Cortex of kidney (tissue), 1 donor: ENCODE data around the gene TSC22D1.
"Not testable (repeated sequence)": the region's sequence is repeated elsewhere in the genome, so short reads cannot be mapped to it uniquely, and the experiment has no call there.

Source experiments
- DNase-seq: peaks from one replicate; lab custom pipeline; 2025; lab: John Stamatoyannopoulos, UW

TSC22D1 gene

GRCh38 chr13:44506251-44506650 lies 69.9 kb downstream of the TSC22D1 start:
- DNase-seq, result no peak

DNA sequence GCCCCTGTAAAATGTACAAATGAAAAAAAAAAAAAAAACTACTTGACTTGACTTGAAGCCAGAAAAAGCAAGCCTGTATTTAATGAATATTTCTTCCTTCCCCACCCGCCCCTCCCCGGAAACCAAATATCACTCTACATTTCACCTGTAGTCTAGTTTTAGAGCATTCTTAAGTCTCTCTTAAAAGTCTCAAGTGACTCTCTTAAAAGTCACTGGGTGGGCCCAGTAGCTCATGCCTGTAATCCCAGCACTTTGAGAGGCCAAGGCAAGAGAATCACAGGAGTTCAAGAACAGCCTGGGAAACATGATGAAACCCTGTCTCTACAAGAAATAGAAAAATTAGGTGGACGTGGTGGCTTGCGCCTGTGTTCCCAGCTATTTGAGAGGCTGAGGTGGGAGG lies 72.0 kb downstream of the TSC22D1 start:
- no peak for DNase-seq

DNA sequence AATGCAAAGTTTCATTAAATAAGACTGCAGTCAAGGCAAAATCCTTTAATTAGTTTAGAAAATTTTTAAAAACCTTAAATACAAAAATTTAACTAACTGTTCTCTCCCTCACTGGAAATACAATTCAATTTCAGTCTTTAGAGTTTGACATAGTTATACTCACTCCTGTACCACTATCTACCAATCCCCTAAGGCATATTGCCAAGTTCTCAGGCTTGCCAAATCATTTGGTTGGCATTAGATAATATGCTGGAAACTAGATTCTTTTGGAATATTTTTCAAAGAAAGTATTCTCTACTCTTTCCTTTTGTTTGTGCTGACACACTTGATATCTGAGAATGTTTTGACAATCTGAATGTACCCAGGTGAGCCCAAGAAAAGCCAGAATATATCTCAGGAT lies 77.2 kb downstream of the TSC22D1 start:
- no peak for DNase-seq

GRCh38 chr13:44498502-44498901 lies 77.6 kb downstream of the TSC22D1 start:
- no peak for DNase-seq

DNA sequence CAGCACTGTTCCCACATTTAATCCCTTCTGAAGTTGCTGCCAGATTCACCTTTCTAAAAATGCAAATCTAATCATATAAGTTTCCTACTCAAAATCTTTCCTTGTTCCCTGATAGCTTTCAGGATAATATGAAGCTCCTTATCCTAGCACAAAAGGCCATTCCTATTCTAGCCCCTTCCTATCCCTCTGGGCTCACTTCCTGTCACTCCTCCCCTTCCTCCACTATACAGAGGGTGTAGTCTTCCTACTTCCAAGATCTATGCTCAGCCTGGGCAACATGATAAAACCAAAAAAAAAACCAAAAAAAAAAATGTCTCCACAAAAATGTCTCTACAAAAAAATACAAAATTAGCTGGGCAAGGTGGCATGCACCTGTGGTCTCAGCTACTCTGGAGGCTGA lies 78.3 kb downstream of the TSC22D1 start:
- no peak for DNase-seq

- DNase-seq, result no peak
Measured at GRCh38 chr13:44493213-44493812, 82.8 kb downstream of the TSC22D1 start.

GRCh38 chr13:44489751-44490150 lies 86.4 kb downstream of the TSC22D1 start:
- no peak for DNase-seq

- no peak for DNase-seq
Measured at GRCh38 chr13:44487989-44488388, 88.1 kb downstream of the TSC22D1 start.

DNA sequence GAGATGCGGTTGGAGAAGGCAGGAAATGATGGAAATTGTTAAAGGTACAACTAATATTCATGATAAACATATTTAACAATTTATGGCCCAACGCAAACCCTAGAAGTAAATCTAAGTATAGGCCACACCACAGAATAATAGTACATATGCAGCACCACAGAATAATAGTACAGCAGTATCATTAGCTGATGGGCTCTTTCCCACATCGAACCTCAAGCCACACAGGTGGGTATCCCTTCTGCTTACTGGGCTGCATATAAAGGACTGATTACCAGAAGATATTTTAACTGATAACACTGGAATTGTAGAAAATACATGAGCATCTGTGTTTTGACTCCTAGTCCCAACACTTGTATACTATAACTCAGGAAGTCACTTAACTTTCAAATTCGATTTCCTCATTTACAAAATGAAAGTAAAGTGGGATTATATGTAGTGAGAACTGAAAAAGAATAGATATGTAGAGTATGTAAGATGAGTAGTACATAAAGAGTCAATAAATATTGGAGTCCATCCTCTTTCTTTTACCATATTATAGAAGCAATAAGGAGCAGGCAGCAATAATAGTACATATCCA lies 91.5 kb downstream of the TSC22D1 start:
- no peak for DNase-seq

DNA sequence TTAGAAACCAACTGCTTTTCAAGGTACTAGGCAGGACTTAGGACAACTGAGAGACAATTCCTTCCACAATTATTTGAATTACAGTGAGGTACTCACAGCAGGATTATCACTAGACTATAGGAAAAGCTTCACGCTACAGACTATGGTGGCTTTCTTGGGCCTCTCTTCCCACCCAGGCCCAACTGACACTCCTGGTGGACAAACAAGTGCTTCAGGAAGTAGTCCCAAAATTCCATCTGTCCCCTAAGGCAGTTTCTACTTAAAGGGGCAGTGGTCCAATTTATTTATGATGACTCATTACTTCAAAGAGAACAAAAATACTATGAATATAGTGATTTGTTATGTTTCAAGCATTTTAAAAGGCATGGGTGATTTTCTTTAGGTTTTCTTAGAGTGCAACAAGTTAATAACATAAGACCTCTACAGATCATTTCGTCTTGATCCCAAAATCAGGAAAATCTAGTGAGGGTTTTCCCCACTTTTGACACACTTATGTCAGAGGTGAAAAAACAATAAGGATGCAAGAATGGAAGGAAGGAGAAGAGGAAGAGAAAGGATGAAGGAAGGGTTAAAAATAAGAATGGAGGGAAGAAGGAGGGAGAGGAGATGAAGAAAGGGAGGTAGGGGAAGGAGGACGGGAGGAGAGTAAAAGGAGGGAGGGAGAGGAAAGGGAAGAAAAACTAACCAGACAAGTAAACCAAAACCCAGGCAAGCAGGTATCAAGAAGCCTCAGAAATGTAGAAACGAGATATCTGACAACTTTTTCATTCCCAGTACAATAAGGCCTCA lies 101.8 kb downstream of the TSC22D1 start:
- DNase-seq, result no peak

GRCh38 chr13:44471686-44472085 lies 104.4 kb downstream of the TSC22D1 start:
- DNase-seq, result no peak

DNA sequence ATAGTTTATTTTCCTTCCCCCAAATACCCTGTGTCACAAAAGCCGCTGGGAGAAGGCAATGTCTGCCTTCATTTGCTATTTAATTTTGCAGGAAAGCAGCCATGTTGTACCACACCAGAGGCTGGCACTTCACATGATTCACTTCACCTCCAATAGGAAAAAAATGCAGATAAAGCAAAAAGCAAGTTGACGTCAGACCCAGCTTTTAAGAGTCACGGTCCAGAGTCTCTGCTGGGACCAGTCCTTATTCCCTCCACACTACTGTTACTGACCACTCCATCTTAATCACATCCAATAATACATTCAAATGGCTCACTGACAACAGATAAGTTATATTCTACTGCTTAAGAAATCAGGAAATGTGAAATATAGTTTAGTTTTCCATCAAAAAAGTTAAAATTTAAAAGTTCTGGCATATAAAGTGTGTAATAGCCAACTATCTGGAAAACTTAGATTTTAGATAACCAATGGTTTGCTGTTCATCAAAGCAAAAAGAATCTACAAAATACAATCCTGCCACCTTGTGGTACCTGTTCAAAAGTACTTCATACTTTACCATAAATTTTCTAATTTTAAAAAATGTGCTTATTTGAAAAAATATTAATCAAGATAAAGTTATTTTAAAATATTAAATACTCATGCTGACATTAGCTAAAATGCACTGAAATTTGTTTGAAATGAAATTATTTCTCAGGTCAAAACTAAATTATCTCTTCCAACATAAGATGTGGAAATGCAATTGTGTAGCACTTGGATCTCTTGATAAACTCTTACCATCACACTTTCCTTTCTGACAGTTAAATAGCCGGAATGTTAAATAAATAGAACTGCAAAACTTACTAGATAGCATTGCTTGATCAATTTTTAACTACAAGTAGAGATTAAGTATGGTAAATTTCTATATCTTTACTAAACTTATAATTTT lies 105.2 kb downstream of the TSC22D1 start:
- DNase-seq, result no peak

DNA sequence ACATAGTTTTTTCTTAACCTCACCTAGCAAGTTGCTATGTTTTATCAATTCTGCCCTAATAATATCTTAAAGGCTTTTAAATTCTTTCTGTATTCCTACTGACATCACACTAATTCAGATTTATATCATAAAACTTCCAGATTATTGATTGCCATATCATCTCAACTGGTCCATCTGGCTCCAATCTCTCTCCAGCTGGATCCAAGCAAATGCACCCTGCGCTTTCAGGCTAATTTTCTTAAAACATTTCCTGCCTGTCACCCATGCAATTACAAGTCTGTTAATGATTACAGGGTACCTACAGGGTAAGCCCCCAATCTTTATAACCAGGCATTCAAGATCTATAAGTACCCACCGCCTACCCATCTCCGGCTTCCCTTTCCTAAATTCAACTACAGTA lies 107.3 kb downstream of the TSC22D1 start:
- DNase-seq, result no peak

DNA sequence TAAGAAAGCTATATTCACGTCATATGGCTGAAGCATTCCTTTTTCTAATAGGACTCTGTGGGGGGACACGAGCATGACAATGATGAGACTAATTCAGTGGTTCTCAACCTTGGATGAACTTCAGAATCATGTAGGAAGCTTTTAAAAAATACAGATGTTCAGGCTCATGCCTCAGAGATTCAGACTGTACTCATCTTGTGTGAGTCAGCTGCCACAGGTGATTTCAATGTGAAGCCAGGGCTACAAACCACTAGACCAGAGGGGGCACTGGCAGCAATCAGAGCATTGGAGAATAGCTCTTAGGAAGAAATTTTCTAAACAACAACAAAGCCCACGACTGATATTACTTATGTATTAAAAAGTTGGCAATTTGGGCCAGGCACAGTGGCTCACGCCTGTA lies 110.8 kb downstream of the TSC22D1 start:
- DNase-seq, result no peak

DNA sequence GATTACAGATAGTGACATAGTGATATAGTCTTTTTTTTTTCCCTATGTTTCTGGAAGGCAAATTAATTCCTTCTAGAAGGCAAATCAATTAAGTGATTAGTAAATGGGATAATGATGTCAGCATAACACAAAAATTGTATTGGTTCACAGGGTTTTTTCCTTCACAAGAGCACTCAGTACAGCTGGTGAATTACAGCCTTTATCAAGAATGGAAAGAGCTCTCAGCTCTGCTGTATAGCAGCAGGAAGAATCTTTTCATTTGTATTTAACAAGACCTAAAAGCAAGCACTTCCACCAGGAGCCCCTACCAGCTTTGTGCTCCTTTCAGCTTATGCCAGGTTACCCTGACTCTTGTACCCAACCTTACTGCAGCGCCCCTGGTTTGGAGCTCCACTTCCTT lies 111.7 kb downstream of the TSC22D1 start:
- DNase-seq, result no peak

DNA sequence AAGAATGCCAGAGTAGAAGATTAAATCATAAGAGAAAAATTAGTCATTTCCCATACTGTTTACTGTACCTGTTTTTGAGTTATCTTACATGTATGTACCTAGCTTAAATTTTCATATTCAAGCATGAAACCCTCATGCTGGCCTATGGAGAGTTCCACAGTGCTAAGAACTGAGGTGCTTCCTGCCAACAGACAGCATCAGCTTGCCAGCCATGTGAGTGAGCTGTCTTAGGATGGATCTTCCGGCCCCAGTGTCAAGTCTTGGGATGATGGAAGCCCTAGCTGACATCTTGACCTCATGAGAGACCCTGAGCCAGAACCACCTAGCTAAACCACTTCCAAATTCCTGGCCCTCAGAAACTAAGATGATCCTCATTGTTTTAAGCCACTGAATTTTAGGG lies 112.4 kb downstream of the TSC22D1 start:
- DNase-seq, result no peak

- no peak for DNase-seq
Measured at GRCh38 chr13:44459674-44460073, 116.5 kb downstream of the TSC22D1 start.

- DNase-seq, result no peak
Measured at GRCh38 chr13:44458313-44458975, 117.7 kb downstream of the TSC22D1 start.

DNA sequence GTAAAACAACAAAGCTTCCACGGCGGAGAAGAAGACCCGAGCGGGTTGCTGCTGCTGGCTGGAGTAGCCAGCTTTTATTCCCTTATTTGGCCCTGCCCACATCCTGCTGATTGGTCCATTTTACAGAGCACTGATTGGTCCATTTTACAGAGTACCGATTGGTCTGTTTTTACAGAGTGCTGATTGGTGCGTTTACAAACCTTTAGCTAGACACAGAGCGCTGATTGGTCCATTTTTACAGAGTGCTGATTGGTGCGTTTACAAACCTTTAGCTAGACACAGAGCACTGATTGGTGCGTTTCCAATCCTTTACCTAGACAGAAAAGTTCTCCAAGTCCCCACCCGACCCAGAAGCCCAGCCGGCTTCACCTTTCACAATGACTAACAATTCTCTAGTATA lies 119.9 kb downstream of the TSC22D1 start:
- DNase-seq, result not testable (repeated sequence)

DNA sequence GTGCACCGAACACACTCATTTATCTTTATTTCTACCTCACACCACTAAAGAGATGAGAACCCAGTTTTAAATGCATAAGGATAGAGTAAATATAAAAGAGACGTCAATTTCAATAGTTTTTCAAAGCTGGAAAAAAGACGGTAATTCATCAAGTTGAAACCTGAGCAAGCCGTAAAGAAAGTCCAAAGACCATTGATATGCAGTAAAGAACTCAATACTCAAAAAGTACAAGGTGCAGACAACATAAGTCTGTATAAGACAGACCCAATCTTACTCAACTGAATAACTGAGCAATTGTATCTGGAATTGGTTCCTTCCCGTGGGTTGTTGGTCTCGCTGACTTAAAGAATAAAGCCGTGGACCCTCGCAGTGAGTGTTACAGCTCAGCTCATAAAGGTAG lies 120.4 kb downstream of the TSC22D1 start:
- DNase-seq, result no peak

DNA sequence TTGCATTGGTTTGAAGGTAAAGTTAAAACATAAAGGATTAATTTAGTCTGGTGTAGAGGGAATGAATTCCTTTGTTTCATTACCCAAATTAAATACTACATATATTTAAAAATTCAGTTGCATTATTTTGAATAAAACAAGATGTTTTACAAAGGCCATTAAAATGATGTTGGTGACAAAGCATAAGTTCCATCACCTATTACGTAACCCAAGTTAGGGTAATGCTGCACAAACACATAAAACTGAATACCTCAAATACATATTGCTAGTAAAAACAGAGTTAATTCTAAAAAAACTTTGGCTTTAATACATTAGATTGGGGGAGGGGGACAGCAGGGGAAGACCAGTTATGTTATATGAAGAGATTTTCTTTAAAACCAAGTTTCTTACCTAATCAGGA lies 122.2 kb downstream of the TSC22D1 start:
- DNase-seq, result no peak

DNA sequence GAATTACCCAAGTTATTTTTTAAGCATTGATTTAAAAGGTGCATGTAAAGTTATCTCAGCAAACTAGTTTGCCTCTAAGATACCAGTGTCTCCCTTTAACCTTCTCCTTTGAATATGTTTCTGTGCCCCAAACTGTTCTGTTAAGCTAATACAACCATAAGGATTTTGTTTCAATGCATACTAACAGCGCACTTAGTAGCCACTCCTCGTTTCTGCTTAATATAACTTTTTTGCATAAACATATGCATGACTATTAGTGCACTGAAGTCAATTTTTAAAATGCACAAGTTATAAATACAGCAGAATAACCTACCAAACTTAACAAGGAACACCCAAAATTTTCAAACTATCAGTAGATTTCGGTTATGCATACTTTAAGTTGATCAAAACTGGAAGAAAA lies 123.1 kb downstream of the TSC22D1 start:
- DNase-seq, result no peak
